Measurements from ENCODE around the gene MEPE.
A peak's percentile ranks its signal among the peaks of the same experiment; 100 is the strongest.

The MEPE gene, protein sequence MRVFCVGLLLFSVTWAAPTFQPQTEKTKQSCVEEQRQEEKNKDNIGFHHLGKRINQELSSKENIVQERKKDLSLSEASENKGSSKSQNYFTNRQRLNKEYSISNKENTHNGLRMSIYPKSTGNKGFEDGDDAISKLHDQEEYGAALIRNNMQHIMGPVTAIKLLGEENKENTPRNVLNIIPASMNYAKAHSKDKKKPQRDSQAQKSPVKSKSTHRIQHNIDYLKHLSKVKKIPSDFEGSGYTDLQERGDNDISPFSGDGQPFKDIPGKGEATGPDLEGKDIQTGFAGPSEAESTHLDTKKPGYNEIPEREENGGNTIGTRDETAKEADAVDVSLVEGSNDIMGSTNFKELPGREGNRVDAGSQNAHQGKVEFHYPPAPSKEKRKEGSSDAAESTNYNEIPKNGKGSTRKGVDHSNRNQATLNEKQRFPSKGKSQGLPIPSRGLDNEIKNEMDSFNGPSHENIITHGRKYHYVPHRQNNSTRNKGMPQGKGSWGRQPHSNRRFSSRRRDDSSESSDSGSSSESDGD

DNA sequence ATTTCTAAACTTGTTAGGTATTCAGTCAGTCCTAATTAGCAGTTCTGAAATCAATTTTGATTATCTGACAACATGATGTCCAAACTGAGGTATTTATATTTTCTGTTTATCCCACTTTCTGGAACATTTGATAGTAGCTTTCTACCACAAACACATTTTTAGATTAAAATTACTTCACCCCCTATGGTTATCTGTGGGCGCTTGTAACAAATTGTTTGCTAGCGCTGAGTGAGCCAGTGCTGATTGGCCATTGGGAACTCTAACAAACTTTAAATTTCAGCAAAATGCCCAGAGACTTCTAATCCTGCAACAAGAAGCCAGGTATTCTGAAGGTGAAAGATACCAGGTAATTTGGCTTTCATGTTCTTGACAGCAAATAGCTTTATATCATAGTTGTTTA is at the start of gene MEPE:
MEPE (plus strand) TSS at position 301 of the 400 bp plus-strand sequence. CDS start 1,746 bp downstream, outside the sequence.
- DNase-seq (ENCODE audit: low spot score): no peak

DNA sequence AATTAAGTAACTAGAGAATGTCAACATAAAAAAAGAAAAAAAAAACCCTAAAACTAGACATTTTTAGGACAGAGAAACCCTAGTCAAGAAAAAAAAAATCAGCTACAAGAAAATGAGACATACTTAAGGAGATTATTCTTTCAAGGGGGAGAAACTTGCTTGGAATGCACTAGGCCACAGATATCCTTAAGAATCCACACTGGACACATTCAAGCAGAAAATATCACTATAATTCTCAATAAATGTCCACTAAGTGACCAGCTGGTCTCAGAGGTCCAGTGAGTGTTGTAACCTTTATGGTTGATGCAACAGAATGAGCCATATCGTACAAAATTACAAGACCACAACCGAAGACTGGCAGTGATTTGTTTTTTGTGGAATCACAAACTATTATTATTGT is 49.0 kb upstream of the MEPE start:
- DNase-seq (ENCODE audit: low spot score): no peak

DNA sequence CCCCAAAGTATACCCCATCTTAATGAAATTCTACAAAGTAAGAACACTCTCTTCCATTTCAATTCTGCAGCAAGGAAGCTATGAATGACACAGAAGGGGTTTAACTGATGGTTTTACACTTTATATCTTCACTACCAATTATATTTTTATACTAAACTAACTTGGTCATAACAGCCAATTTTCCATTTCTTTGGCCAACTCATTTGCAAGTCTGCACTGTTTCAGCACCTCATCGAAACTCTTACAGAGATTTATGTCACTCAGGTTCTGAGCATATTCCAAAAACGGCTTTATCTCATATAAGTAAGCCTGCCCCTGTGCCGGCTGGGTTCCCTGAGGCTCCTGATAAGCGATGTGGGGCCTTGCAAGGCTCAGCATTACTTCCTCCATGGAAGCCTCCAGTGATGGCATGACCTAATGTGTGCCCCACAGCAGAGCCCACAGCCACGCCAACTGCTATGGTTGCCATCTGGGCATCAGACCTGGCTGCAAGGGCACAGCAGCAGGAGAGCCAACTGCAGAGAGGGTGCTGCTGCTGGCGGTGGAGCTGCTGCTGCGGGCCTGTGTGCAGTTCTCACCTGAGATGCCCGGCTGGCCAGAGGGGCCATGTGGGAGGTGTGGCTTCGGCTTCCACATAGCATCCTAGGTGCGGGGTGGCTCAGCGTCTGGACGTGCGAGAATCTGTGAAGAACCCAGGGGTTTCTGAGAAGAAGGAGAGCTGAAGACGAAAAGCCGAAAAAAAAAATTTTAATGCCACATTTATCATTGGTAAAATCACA is 46.8 kb upstream of the MEPE start:
- DNase-seq (ENCODE audit: low spot score): no peak

DNA sequence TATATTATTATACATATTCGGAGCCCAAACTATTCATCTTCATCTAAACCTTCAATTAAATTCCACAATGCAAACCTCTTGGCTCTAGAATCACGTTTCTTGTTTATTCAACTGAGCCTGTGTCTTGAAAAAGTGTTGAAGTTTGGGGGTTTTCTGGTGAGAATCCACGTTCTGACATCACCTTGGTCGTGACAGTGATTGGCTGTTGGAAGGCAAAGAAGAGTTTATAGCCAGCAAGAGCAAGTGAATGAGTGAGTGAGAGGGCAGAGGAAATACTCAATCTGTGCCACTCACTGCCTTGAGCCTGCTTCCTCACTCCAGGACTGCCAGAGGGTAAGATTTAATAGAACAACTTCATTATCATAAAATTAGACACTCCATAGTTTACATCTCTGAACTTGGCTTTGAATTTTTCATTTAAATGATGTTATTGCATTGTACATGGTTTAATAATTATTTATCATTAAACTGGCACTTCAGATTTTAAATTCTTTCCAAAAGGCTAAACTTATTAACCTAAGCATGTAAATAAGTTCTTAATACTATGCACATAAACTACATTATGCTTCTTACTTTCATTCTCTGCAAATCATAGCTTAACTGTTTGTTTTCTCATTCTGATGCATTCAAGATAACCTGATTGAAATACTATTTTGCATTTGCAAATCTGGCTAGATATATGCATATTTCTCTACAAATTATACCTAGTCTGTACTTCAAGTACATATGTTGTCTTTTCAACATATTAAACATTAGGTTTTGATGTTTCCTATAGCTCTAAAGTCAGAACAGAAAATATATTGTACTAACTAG is 33.3 kb upstream of the MEPE start, which contains the start of gene IBSP:
IBSP (plus strand) TSS at position 254 of the 813 bp plus-strand sequence. CDS start 2,808 bp downstream, outside the sequence.
- no peak for DNase-seq (ENCODE audit: low spot score)

DNA sequence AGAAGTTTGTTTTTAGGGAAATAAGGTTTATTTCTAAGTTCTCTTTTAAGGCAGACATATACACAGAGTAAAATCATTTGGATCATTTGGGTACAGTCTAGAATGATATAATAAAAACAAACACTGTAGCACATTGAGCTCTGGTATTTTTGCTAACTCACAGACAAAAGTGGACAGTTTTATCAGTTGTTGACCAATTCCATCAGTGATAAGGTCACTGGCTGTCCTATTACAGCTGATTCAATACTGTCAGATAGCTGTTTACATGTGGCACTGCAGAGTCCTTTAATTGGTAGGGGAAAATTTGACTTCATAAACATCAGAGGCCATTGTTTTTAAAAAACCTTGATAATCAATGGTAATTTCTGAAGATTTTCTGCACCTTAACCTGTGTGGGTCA is 29.9 kb upstream of the MEPE start:
- no peak for DNase-seq (ENCODE audit: low spot score)

DNA sequence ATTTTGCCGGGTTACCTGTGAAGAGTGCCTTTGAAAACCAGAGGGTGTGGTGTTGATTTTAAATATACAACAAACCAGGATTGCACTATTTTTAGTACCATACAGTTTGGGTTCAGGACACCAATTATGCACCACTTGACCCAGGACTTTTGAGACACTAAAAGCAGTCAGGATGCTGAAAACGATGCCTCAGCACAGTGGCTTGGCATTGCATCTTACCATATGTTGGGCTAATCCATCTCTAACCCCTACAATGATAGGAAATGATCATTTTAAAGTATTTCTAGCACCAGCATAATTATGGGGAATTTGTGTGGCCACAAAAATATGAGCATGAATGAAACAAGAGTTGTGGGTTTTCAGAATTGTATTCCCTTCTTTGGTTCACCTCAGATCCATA is 29.3 kb upstream of the MEPE start:
- no peak for DNase-seq (ENCODE audit: low spot score)

DNA sequence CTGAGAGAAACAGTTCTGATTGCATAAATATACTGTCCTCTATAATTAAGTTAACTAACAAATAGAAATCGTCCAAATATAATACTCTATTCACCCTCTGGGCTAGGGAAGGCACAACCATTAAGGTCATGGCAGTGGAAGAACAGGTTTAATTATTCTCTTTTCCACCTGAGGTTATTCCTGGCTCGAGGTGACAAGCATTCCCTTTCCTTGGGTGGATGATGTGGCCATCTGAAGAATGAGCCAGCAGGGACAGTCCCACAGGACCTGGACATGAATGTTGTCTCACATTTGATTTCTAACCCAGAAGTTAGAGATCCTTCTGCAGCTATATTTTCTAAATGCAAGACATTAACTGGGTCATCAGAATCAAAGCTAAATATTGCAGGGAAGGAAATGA is 27.9 kb upstream of the MEPE start:
- no peak for DNase-seq (ENCODE audit: low spot score)

DNA sequence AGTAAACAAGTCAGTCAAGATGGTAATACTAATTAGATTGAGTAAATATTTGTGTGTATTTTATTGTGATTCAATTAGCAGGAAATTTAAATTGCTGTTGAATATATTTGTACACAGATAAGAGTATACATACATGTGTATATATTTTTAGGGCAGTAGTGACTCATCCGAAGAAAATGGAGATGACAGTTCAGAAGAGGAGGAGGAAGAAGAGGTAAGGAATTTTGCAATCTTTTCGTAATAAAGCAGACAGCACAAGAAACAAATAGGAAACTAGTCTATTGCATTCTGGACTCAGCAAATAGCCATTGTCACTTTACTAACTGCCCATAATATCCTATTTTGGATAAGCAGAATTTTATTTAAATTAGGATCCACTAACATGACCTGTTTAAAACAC is 26.8 kb upstream of the MEPE start:
- DNase-seq (ENCODE audit: low spot score): no peak

DNA sequence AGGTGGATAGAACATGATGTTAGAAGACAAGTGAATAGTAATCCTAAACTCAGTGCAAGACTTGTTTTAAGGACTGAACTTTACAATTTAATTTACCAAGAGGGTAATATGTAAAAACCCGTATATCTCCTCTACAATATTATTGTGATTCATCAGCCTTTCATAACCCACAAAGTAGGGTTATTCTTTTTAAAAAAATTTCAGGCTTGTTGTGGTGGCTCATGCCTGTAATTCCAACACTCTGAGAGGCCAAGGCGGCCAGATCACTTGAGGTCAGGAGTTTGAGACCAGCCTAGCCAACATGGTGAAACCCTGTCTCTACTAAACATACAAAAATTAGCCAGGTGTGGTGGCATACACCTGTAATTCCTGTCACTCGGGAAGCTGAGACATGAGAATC is 26.2 kb upstream of the MEPE start:
- DNase-seq (ENCODE audit: low spot score): no peak

DNA sequence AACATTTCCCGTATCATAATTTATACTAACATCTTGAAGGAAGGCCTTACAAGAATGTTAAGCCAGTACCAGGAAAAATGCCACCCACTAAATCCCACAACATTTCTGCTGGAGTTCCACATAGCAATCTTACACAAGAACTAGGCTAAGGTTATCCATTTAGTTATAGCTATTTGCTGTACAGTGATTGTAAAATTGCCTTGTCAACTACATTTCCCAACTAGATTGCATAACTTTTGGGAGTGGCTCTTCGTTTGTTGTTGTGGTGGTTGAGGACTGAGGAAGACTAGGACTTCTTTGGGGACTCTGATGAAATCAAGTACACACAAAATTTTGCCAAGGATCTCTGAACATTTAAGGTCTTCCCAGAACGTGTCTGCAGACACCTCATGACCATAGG is 25.4 kb upstream of the MEPE start:
- no peak for DNase-seq (ENCODE audit: low spot score)

DNA sequence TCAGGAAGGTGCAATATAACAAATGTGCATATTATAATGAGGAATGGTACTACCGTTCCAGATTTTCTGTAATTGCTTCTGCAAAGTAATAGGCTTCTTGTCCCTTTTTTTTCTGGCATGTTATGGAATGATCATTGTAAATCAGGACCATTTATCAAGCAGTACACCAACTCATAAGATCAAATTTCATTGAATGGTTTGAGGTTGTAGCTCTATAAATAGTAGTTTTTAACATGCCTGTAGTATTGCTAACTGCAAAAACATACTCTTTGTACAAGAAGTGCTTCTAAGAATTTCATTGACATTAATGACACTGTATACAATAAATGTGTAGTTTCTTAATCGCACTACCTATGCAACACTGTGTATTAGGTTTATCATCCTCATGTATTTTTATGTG is 20.8 kb upstream of the MEPE start:
- no peak for DNase-seq (ENCODE audit: low spot score)

DNA sequence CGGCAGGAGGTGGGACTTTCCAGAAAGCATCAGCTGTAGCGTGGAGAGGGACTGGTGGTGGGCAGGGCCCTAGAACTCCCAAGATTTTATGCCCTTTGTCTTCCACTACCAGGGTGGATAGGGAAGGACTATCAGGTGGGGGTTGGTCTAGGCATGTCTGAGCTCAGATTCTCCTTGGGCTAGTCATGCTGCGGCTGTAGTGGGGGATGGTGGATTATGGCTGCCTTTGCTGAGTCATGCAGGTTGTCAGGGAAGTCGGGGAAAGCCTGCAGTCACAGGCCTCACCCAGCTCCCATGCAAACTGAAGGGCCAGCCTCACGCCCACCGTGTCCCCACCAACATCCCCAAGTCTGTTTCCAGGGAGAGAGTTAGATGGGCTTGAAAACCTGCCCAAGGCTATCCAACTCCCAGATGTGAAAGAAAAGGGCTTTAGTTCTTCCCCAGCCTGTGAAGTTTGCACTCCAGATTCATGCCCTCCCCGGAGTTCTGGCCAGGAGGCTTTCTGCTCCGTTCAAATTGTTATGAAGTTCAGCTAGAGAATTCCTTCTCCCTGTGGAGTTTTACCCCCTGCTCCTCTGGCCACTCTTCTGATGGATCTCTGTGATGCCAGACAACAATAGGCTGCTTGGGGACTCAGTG is 13.4 kb upstream of the MEPE start:
- peak; percentile 8 for DNase-seq (ENCODE audit: low spot score)

DNA sequence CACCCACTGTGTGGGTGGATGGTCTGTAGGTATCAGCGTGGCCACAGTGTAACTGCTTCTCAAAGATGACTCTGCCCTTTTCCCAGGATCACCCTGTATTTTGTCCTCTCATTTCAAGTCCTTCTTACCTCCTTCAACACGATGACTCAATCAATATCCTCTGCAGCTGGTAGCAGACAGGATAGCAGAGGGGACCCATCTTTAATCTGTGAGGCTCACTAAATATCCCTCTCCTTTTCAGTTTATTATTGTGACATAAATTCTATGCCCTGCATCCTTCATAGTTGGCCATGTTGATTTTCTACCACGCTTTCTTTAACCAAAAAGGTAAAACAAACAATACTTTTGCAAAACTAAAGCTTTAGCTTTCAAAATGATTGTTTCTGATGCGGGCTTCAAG is 9.6 kb upstream of the MEPE start:
- no peak for DNase-seq (ENCODE audit: low spot score)

DNA sequence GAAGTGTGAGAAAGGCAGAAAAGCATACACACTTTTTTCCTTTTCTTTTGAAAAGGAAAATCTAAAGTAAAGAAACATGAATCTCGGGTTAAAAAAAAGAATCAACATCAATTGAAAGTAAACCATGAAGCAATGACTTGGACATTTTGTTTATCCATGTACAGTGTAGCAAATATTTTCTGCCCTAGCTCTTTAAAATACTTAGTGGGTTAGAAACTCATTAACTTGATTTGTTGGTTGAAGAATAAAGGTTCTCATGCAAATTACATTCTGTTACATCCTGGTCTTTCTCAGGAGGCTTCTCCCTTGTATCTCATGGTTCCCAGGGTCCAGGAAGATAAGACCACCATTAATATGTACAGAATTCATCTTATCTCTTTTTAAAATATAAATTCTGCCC is 9.0 kb upstream of the MEPE start:
- DNase-seq (ENCODE audit: low spot score): no peak

DNA sequence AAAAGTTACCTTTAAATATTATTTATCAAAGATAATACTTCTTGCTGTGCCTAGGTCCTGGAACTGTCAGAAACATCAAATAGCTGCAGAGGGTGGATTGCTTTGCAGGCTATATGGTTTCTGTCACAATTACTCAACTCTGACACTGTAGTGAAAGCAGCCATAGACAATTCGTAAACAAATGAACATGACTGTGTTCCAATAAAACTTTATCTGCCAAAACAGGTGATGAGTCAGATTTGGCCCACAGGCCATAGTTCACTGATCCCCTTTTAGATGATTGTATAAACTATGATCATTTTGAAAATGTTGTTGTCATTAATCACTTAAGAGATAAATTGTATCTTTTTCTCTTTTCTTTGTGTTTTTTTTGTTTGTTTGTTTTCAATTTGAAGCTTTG is 8.4 kb upstream of the MEPE start:
- no peak for DNase-seq (ENCODE audit: low spot score)

DNA sequence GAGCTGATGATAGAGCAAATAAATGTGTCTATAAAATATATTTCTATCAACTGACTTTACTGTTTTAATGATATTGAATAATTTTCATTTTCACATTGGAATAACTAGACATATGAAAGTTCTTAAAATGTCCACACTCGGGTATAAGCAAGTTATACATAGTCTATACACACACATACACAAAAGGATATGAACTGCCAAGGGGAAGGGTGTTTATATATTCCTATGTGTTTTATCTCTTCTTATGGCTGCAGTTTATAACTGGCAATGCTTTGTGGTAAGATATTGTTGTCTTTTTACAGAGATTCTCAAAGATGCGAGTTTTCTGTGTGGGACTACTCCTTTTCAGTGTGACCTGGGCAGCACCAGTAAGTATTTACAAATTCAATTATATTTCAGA is 1.6 kb downstream of the MEPE start:
- no peak for DNase-seq (ENCODE audit: low spot score)

DNA sequence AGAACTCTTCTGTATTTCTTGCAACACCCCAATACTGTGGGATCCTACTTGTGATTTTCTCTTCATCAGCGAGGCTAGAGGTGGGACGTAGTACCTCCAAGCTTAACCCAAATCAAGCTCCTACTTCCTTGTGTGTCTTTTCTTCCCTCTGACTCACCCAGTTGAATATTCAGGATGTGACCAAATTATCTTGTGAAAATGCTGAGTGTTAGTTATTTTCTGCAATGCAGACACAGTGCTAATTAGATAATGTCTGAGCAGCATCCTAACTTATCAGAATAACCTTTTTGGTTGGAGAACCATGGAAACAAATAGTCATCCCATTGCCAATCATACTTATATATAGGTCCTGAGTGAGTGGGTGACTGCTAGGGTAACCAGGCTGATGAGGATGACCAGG is 2.4 kb downstream of the MEPE start:
- DNase-seq (ENCODE audit: low spot score): peak; percentile 4

DNA sequence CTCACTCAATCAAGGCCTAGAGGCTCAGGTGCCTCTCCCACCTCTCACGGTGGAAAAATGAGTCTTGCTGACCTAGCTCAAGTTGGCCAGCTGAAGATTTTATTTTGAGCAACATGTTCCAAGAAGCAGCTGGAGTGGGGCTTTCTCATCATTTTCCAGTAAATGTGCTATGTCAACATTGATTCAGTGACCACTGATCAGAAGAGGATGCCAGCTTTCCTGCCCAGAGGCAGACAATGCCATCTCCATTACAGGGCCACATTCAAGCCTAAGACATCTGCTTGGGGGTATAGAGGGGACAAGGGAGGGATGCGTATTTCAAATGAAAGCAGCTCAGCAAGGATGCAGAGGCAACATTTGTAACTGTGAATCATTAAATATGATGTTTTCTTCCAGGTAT is 3.0 kb downstream of the MEPE start:
- no peak for DNase-seq (ENCODE audit: low spot score)

DNA sequence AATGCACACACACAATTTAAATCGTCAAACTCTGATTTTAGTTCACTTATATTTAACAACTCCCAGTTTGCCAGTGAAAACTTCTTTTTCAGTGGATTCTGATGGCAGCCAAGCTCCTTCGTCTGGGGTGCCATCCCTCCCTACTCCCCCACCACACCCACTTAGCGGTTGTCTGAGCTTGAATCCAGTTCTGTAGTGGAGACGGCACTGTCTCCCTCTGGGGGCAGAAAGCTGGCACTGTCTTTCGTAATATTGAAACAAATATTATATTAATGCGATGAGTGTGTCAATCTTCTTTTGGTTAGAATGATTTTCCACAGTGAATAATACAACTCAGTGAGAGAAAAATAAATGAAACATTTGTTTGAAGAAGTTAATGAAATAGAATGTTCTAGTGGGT is 5.4 kb downstream of the MEPE start:
- DNase-seq (ENCODE audit: low spot score): no peak

DNA sequence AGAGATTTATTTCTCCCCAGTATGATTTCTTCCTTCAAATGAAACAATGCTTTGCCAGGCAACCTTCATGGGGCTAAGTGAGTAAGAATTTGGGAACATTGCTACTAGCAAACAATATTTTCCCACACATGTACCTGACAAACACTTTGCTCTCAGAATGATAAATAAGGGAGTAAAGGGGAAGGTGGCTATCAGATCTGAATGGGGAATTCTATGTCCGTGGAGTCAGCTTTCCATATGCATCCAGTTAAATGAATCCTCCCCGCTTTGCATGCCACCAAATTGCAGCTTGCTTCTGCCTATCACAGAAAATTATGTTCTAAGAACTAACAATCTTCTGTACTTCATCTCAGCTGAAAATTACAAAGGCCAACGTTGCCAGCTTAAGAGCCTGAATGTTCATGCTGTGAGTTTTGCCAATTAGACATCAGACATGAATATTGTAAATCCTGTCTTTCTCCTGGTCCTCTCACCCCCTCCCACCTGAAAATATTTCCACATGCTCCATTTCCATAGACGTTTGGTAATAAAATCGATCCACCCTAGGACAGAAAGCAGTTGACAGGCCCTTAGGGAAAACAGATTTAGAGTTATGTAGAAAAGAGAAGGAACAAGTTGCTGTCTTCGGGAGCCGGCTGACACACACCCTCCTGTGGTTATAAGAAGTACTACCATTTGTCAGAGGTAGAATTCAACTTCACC is 6.3 kb downstream of the MEPE start:
- DNase-seq (ENCODE audit: low spot score): peak; percentile 65

DNA sequence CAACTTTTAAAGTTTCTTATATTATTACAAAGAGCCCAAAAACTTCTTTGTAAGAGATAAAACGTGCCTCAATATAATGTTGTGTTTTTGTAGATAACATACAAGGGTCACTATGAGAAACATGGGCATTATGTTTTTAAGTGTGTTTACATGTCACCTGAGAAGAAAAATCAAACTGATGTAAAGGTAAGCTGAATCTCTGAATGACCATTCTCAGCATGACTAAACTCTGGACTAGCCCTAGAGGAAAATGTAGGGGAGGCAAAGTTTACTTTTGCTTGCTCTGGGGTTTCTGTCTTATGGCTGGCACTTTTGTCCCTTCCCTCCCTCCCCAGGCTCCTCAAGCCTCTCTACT is 6.8 kb downstream of the MEPE start:
- DNase-seq (ENCODE audit: low spot score): no peak
